Stimulated activated CD4-positive, alpha-beta T cell treated with anti-CD3 and anti-CD28 coated beads, Interleukin-12 subunit alpha, Interleukin-12 subunit beta, amount 100 ng/mL, for 4 hours (primary cell): ENCODE data around the gene ALK.

Experiments used
- DNase-seq: peaks from one replicate; pipeline ENCODE4 v3.0.0-alpha.2; 2020

Gene ALK

GRCh38 chr2:29308366-29308765, 613.0 kb downstream of the ALK start:
- DNase-seq = no peak

- DNase-seq = no peak
These were observed 613.9 kb downstream of the ALK start for GRCh38 chr2:29307519-29307918.

DNA sequence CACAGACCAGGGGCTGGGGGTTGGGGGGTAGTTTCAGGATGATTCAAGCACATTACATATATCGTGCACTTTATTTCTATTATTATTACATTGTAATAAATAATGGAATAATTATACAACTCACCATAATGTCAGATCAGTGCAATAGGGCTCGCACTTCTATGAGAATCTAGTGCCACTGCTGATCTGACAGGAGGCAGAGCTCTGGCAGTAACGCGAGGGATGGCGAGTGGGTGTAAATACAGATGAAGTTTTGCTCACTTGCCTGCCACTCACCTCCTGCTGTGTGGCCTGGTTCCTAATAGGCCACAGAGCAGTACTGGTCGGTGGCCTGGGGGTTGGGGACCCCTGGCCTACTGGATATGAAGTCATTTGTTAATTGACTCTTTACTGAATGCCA, 615.6 kb downstream of the ALK start:
- no peak for DNase-seq

DNA sequence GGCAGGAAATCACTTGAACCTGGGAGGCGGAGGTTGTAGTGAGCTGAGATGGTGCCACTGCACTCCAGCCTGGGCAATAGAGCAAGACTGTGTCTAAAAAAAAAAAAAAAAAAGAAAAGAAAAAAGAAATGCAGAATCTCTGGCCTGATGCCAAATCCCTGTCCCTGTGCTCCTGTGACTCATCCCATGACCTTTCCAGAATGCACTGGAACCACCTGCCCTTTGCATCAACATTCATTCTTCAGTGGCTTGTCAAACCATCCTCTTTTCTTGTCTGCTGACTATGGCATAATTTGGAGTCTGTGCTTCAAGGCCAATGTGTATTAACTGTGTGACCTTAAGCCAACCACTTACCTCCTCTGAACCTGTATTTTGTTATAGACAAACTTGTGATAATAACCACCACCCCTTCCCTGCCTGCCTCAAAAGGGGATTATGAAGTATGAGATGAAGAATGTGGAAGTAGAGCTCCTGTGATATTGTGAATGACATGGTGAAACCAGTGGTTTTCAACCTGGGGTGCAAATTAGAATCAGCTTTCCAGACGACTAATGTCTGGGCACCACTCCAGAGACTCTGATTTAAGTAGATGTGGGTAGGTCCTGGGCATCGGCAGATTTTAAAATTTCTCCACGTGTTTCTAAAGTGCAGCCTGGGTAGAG, 616.9 kb downstream of the ALK start:
- no peak for DNase-seq

GRCh38 chr2:29296585-29296984, 624.8 kb downstream of the ALK start:
- DNase-seq = no peak

DNA sequence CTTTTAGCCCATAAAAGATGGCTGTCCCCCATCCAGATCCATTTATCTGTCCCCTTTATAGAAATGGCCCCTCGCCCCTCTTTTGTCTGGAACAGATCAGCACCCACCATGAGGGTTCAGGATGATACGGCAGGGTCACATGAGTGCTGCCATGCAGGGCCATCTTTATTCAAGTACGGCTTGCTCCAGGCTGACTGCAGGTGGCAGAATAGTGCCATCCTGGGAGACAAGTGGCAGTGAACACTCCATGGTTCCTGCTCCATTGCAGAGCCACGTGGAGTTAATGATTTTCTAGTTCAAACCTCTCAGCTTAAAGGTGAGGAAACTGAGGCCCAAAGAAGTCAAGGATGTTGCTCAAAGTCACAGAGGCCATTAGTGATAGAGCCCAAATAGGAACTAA, 625.5 kb downstream of the ALK start:
- no peak for DNase-seq

- no peak for DNase-seq
These were observed 627.5 kb downstream of the ALK start for GRCh38 chr2:29293830-29294438.

DNA sequence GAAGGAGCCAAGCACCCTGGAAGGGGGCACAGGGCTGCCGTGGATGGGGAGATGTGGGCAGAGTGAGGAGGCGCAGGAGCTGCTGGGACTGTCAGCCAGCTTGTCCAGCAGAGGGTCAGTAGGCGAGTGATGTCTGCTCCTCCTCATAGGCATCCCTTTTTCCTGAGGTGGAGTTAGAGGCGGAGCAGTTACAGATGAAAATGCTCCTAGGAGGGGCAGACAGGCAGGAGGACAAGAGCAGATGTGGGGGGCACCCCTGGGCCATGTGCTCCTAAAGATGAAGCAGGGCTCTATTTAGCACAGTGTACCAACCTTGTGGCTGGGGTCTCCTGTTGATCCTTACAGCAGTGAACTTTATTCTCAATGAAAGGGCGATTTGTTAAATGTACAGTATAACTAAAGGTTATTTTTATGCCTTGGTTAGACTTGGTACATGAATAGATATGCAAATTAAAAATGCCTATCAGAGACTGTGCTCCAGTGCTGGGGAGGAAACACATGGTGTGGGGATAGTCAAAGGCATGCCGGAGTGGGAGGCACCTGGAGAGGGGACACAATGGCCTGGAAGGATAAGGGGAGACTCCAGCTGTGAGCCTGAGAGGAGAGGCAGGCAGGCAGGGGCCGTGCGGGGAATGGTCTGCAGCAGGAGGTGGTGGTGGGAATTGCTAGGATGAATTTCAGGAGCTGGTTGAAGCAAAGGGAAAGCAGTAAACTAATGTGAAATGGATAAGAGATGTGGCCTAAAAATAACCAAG, 630.9 kb downstream of the ALK start:
- no peak for DNase-seq

- DNase-seq = no peak
These were observed 636.7 kb downstream of the ALK start for GRCh38 chr2:29284671-29285070.

DNA sequence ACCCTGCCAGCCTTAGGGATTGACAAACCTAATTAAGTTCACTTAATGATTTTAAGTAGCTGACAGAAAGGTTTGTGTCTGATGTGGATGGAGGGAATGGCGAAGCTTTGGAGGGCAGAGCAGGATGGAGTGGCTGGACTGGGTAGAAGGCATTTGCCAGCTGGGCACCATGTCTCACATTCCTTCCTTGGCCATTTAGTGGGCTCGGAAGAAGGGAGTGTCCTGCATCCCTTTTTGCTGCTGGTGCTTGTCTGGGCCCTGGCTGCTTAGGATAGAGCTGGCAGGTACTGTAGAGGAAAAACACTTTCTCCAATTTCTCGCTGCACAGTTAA, 639.5 kb downstream of the ALK start:
- no peak for DNase-seq

- DNase-seq = no peak
These were observed 640.1 kb downstream of the ALK start for GRCh38 chr2:29281086-29281915.

DNA sequence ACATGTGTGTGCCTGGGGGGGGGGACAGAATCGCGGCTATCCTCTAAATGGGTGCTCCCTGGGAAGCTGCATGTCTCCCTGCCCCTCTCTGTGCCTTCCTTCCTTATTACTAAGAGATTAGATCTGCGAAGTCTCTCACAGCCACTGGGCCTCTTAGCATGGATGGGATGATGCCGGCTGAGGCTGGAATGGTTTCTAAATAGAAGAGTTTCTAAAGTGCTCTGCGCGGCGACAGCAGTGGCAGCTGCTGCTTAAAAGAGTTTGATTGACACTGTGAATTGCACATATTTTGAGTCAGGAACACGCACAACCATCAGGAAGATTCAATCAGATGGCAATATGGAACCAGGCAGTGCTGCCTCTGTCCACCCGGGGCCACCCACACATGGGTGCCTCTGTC, 642.4 kb downstream of the ALK start:
- no peak for DNase-seq

DNA sequence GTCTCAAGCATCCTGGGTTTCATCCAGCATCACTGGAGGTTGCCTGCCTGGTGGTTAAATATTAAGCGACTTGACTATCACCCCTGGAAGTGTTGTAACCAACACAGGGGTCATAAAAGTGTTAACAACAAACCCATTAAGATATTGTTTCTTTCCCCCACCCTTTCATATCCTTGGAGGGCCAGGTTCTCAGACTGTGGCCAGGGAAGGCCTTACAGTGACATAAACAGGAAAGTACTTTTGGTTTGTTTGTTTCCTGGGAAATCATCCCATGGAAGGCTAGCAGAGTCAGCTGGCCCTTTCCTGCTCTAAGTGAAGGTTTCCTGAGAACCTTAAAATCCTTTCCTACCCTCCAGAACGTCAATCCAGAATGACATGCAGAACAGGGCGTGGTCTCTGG, 645.2 kb downstream of the ALK start:
- no peak for DNase-seq

DNA sequence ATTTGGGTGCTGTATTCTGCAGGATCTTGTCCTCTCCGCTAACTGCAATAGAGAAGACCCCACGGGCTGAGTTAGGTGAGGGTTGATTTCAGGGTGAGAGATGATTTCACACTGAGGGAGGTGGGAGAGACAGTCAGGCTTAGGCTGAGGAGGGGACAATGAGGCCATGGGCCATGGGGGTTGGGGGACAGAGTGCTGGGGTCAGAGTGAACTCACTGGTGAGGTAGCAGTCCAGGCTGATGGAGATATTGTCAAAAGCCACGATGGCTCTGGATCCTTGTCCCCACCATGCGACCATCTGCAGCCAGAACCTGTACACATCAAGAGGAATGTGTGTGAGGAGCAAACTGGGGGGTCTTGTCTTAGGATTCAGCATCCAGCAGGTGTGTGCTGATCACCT, 646.2 kb downstream of the ALK start:
- no peak for DNase-seq

DNA sequence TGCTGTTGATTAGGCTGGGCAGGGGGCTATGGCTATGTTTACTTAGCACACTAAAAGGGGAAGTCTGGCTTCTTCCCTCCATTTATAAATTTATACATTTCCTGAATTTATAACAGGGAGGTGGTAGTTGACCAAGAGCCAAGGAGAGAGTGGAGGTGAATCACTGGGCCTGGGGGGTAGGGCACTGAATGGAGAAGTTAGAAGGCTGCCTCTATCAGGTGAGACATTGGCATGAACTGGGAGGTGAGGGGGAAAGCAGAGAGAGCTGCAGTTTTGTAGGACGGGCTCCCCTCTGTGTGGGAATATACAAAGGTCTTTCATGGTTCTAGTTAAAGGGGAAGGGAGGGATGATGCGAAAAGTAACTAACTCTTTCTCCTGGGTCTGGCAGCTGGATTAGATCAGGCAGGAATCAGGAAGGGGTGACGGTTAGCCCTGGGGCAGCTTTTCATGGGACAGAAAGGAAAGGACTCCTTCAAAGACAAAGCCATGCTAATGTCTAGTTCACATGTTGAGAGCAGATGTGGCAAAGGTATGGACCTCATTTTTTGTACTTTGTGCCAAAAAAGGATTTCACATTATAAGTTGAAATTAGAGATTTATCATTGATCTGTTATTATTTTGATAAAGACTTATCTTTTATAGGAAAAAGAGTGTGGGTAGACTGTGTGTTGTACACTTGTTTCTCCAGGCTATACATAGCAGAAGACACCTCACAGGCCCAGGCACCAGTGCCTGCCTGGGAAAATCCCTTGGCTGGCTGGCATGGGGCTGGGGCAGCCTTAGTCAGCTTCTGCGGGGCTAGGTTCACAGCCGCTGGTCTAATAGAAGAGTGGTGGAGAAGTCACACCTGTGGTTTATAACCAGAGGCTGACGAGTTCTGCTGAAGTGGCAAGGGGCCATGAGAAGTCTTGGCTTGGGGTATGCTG, 647.4 kb downstream of the ALK start:
- DNase-seq = no peak

GRCh38 chr2:29273004-29273684, 648.2 kb downstream of the ALK start:
- DNase-seq = no peak

DNA sequence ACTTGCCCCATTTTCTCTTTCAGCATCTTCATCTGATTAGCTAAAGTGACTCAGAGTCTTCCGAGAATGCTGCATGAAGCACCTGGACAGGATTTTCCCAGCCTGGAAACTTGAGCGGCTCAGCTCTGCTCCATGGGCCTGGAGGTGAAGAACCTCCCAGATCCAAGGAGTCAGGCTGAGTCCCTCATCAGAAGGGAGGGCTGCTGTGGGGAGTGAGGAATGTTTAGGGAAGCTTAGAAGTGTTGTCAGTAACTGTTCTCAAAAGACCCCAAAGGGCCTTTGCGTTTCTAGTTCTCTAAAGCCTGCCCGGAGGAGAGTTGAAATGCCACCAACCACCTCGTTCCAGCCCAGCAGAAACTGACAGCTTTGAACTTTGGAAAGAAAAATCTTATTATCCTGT, 649.1 kb downstream of the ALK start:
- DNase-seq = no peak

- no peak for DNase-seq
These were observed 650.7 kb downstream of the ALK start for GRCh38 chr2:29270701-29271121.

DNA sequence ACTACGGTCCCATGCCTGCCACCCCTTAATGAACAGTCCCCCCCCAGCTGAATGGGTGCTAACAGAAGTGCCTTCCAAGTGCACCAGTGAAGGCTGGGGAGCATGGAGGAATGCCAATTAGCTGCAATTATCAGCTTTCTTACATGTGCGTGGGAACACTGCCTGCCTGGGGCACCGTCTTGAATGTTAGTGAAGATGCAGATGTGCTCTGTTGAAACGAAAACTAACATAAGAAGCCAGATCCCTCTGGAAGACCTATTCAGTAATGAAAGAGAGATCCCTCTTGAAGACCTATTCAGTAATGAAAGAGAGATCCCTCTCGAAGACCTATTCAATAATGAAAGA, 651.6 kb downstream of the ALK start:
- DNase-seq = no peak

DNA sequence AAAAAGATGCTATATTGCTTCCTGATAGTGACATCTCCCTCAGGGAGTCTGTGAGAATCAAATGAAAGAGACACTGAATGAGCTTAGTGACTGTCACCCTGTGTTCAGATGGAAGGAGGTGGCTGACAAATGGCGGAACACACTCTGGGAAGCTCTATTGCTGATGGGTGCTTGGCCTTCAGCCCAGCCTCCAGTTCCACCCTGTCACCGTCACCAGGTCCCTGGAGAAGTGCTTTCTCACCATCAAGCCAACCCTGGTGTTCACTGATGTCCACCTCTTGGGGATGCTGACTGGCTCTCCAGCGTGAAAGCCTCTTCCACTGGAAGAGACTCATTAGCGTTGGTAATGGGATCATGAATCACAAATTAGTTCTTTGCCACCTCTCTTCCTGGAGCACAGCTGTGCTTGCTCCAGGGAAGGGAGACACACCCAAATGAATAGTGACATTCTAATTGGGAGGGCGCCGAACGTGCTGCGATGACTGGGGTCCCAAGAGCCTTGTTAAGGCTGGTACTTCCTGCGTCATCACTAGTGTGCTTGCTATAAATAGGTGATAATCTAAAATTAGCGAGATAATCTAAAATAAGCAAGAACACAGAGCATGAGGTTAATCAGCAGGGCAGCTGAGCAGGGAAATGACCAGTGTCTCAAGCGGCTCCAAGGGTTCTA, 652.2 kb downstream of the ALK start:
- DNase-seq = no peak

DNA sequence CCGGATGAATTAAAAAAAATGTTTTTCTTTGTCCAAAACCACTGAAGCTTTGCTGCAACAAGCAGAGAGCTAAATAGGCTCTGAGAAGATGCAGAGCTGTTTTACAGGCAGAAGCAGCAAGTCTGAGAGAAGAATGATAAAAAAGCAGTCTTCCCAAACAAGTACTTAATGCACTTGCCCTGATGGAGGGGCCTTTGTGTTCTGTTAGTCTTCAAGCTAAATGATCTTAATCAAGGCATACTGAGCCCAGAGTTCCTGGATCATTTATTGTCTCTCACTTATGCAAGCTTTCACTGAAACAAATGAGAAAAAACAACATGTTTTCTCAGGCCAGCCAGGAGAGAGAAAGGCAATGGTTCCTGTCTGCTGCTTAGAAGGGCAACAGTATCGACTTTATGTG, 653.7 kb downstream of the ALK start:
- no peak for DNase-seq
